ENCODE results near the gene GUCY2C.

GUCY2C gene

DNA sequence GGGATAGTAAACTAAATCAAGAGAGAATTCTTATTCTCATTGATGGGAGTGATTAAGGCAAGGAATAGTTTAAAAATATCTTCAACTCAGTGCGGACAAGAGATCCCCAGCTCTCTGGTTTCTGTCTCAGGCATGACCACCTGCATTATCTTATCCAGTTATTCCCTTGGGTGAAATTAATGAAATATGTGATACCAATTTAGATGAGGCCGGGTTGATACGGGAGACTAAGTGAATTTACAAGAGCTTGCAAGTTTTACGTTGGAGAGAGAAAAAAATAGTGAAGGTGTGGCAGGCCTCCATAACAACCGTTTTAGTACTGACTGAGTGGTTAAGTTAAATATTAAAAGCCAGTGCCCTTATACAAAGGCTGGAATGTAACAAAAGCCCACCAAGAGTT lies 67.6 kb downstream of the GUCY2C start:
- no peak for DNase-seq (ENCODE audit: low read depth in 2 of 2)

DNA sequence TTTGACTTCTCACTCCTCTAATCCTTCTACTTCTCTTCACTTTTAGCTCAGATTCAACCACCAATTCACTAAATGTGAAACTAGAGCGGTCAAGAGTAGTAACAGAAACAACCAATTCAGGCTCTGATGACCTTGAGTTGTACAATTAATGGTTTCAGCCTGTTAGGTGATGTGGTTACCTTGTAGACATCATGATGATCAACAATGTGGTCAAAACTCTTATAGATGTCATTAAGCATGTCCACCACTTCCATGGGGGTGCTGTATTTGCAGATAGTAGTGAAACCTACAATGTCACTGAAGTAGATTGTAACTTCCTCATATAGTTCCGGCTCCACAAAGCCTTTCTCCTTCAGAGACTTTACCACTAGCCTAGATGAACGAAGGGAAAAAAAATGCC lies 74.6 kb downstream of the GUCY2C start:
- no peak for DNase-seq (ENCODE audit: low read depth in 2 of 2)

GRCh38 chr12:14619741-14620501 lies 76.5 kb downstream of the GUCY2C start:
- DNase-seq (ENCODE audit: low read depth in 2 of 2), result no peak

GRCh38 chr12:14618983-14619382 lies 77.4 kb downstream of the GUCY2C start:
- no peak for DNase-seq (ENCODE audit: low read depth in 2 of 2)

DNA sequence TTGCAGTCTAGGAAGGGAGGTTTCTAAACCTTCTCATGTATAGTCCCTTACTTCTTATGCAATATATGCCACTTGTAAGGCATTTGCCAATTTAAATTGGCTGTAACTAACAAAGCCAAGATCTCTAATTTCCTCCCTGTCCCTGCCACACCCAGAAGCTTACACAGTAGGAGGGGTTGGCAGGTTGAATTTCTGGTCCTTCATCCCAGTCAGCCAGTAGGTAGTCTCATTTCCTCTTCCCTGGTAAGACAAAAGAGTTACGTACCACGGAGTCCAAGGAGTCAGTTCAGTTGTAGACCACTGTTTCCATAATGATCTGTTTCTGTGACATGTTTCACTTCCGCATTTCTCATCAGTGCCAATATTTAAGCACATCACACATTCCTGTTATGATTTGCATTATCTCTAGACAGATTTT lies 81.7 kb downstream of the GUCY2C start:
- no peak for DNase-seq (ENCODE audit: low read depth in 2 of 2)

- no peak for DNase-seq (ENCODE audit: low read depth in 2 of 2)
Observed at GRCh38 chr12:14613718-14614117, 82.7 kb downstream of the GUCY2C start.

DNA sequence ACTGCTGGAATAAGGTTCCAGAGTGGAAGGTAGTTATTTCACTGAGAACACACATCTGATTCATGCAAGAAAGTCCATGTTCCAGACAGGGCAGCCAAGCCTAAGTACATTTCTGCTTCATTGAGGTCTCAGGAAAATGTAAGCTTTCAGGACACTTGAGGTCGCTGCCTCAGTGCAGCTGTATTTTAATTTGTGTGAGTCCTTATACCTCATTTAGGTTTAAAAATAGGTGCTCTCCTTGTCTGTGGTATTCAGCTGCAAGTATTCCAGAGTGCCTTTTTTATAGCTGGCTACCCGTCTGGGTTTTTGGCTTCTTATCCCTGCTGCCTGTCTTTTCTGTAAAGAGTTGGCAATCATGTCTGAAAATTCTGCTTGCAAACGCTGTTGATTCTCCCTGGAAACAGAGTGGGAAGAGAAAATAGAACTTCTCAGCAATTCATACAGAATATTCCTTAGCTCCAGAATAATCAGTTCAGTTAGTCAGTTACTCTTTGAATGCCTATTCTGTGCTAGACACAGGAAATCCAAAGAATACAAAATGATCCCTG lies 83.4 kb downstream of the GUCY2C start:
- no peak for DNase-seq (ENCODE audit: low read depth in 2 of 2)

GRCh38 chr12:14612250-14612649 lies 84.1 kb downstream of the GUCY2C start:
- DNase-seq (ENCODE audit: low read depth in 2 of 2), result no peak

DNA sequence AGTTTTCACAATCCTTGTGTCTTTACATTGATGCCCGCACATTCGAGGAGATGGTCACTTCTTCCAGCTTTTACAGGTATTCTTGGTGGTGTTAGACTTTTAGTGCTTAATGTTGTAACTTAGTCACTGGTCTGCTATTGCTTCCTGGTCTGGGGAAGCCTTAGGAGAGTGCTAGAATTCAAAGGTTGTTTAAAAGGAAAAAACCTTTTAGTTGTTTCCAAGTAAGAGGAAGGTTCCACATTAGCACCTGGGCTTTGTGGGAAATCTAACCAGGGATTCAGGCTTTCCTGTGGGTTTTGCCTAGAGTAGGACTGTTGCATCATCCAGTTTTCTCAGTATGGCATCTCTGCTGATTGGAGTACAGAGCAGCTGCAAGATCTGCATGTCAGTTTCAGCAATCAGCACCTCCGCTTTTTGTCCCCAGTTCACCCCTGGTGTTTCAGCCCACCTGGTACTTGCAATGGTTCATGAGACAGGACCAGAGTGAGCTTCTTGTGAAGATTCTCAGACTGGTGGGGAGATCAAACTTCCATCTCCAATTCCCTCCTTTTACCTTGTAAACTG lies 84.7 kb downstream of the GUCY2C start:
- DNase-seq (ENCODE audit: low read depth in 2 of 2), result no peak

- DNase-seq (ENCODE audit: low read depth in 2 of 2), result no peak
Observed at GRCh38 chr12:14607568-14607967, 88.8 kb downstream of the GUCY2C start.

DNA sequence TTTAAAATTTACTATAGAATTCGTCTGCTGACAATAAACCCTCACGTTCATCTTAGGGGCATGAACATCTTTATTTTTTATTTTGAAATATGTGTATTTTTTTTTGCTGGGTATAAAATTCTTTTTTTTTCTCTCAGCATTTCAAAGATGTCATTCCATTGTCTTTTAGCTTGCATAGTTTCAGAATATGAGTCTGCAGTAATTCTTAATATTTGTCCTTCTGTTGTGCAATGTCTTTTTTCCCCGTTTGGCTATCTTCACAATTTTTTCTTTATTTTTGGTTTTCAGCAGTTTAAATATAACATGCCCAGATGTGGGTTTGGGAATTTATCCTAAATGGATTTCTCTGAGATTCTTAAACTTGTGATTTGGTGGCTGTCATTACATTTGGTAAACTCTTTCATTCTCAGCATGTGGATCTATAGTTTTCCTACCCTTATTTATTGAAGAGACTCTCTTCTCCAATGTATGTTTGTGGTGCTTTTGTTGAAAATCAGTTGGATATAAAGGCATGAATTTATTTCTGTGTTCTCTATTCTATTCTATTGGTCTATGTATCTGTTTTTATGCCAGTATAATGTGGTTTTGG lies 90.9 kb downstream of the GUCY2C start:
- no peak for DNase-seq (ENCODE audit: low read depth in 2 of 2)

- DNase-seq (ENCODE audit: low read depth in 2 of 2), result no peak
Observed at GRCh38 chr12:14601692-14602478, 94.5 kb downstream of the GUCY2C start.

GRCh38 chr12:14597480-14597879 lies 98.9 kb downstream of the GUCY2C start:
- no peak for DNase-seq (ENCODE audit: low read depth in 2 of 2)

DNA sequence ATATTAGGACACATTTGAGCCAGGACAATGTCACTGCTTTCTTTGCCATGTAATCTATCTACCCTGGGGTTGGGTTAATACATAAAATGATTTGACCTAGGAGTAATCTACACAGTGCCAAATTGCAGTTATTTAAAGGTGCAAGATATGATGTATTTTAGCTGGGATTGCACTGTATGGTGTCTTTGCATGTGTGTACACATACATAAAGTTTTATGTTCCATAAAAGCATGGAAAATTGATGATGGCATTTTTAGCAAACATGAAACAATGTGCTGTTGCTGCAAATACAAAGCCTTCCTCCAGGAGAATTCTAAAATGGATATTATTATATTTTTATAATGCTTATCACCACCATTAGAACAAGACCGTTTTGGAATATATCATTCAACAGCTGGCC lies 104.7 kb downstream of the GUCY2C start:
- DNase-seq (ENCODE audit: low read depth in 2 of 2), result no peak

DNA sequence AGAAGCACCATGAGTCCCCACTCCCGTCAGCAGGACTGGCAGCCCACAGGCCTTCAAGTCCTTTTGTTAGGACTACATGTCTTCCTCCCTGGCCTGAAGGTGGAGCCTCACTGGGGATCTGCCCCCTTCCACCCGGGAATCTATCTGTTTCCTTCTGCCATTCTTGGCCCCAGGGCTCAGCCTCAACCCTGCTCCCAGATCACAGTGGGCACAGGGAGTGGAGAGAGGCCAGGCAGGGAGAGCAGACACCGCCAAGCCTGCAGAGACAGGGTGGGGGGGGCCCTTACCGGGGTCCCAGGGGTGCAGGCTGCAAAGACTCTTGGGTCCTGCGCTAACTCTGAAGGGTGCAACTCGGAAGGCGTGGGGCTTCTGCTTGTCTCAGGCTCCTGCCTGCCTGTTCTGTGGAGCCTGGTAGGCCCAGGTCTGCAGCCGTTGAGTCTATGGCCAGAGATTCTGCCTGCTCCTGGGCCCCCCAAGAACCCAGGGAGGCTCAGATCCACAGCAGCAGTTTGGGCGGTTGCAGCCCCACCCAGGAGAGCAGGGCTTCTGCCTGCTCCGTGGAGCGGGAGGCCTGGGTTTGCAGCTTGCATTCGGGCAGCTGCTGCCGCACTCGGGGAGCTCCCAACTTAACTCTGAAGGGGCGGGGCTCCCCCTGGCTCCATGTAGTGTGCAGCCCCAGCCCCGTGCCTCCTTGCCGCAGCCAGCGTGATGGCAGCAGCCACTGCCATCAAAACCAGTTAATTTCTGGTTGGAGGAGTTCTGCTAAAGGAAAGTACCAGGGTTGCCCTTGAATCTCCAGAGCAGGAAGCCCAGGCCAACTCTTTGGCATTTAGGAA lies 107.0 kb downstream of the GUCY2C start:
- DNase-seq (ENCODE audit: low read depth in 2 of 2), result no peak

GRCh38 chr12:14588571-14588970 lies 107.8 kb downstream of the GUCY2C start:
- DNase-seq (ENCODE audit: low read depth in 2 of 2), result no peak

DNA sequence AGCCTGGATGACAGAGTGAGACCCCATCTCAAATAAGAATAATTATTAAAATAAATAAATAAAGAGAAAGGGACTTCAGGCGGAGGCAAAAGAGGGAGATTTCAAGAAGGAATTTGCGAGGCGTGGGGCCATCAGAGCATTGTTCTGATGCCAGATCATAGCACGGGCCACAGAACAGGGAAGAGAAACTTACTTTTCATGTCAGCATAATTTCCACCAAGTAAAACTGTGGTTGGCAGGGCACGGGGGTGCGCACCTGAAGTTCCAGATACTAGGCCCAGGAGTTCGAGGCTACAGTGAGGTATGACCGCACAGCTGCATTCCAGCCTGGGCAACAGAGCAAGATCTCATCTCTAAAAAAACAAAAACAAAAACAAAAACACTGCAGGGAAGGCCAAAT lies 117.8 kb downstream of the GUCY2C start:
- DNase-seq (ENCODE audit: low read depth in 2 of 2), result no peak

GRCh38 chr12:14577344-14577743 lies 119.1 kb downstream of the GUCY2C start:
- DNase-seq (ENCODE audit: low read depth in 2 of 2), result no peak

DNA sequence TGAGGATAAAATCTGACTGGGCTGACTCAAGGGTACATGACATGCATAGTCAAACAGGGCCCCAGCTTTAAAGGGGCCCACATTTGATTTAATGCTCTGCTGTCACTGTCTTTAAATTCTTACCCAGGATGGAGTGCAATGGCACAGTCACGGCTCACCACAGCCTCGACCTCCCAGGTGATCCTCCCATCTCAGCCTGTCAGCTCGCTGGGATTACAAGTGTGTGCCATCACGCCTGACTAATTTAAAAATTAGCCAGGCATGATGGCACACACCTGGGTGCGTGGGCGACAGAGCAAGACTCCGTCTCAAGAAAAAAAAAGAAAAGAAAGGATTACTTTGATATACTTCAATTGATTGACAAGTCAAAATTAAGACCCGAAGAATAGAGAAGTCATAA lies 119.5 kb downstream of the GUCY2C start:
- no peak for DNase-seq (ENCODE audit: low read depth in 2 of 2)

- no peak for DNase-seq (ENCODE audit: low read depth in 2 of 2)
Observed at GRCh38 chr12:14575585-14575984, 120.8 kb downstream of the GUCY2C start.

DNA sequence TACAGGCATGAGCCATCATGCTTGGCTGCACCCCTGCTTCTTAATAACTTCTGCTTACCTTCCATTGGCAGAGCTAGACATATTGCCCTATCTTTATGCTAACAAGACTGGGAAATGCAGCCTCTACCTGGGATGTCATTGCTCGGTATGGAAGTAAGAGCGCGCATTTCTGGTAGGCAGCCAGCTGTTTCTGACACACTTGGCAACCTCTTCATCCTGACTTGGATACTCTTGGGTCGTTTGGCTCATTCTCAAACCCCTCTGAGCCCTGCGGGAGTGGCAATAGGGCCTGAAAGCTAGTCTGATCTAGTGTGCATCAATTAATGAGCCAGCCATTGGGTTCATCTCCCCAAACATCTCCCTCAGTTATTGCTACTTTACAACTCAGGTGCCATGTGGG lies 123.3 kb downstream of the GUCY2C start:
- no peak for DNase-seq (ENCODE audit: low read depth in 2 of 2)

All from stimulated activated CD4-positive, alpha-beta T cell treated with anti-CD3 and anti-CD28 coated beads, Interleukin-4, amount 100 ng/mL, for 48 hours (primary cell).